Stimulated activated CD4-positive, alpha-beta T cell treated with anti-CD3 and anti-CD28 coated beads, Interleukin-4, amount 100 ng/mL, for 48 hours (primary cell): Measurements from ENCODE around the gene SLC6A18.
"Not testable (repeated sequence)": the region's sequence is repeated elsewhere in the genome, so short reads cannot be mapped to it uniquely, and the experiment has no call there.

Experiments
- DNase-seq, 2 donors: peaks; one replicate each; pipeline ENCODE4 v3.0.0-alpha.2; 2020; ENCODE audit warnings: low read depth in 2 of 2

Gene SLC6A18

DNA sequence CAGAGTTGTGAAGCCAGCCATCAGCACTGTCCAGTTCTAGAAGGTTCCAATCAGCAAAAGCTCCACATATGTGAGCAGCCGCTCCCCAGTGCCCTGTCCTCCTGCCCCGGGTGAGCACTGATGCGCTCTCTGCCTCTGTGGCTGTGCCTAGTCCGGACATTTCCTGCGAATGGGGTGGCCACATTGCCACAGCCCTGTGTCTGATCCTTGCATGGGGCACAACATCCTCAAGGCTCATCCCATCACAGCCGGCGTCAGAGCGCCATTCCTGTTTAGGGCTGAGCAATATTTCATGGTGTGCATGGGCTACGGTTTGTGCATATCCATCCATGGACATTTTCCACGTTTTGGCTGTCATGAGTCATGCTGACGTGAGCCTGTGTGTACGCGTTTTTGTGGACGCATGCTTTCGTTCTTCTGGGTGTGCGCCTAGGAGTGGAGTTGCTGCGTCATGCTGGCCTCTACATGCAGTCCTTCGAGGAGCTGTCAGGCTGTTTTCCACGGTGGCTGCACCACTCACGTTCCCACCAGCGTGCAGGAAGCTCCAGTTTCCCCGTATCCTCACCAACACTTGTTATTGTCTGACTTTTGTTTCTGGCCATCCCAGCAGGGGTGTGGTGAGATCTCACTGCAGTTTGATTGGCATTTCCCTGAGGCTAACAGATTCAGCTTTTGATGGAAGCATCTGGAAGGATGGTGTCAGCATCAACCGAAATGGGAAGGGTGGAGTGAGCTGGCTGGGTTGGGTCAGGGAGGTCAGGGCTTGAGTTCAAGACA, 9.7 kb upstream of the SLC6A18 start:
- no peak for DNase-seq

DNA sequence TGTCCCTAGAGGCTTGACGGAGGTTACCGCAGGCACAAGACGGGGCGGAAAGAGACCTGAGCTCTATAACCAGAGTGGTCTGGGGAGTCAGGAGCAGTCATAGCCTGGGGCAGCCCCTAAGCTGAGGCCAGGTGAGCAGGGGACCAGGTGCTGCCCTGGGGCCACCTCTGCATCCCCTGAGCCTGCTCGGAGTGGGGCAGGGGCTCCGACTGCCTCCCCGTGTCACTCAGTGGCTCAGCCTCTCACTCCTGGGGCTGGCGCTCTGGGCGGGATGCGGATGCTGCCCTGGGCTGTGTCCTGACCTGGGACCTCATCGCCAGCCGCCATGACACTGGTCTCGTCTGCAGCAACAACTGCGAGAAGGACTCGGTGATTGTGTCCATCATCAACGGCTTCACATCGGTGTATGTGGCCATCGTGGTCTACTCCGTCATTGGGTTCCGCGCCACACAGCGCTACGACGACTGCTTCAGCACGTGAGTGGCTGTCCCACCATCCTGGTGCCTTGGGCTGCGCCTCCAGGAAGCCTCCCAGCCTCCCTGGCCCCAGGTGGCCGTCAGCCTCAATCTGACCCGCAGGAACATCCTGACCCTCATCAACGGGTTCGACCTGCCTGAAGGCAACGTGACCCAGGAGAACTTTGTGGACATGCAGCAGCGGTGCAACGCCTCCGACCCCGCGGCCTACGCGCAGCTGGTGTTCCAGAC, 8.8 kb upstream of the SLC6A18 start:
- DNase-seq = no peak

DNA sequence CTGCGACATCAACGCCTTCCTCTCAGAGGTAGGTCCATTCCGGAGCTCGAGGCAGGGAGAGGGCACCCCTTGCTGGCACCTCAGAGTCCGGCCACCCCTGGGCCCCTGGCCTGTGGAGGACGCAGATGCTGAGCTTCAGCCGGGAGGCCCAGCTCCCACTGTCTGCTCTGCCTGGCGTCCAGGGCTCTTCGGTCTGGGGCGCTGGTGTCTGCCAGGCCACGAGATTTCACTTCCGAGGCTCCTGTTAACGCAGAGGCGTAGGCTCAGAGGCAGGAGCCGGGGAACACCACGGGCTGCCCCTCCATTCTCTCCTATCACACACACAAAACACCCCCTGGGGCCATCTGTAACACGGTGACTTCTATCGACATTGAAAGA, 8.3 kb upstream of the SLC6A18 start:
- no peak for DNase-seq

DNA sequence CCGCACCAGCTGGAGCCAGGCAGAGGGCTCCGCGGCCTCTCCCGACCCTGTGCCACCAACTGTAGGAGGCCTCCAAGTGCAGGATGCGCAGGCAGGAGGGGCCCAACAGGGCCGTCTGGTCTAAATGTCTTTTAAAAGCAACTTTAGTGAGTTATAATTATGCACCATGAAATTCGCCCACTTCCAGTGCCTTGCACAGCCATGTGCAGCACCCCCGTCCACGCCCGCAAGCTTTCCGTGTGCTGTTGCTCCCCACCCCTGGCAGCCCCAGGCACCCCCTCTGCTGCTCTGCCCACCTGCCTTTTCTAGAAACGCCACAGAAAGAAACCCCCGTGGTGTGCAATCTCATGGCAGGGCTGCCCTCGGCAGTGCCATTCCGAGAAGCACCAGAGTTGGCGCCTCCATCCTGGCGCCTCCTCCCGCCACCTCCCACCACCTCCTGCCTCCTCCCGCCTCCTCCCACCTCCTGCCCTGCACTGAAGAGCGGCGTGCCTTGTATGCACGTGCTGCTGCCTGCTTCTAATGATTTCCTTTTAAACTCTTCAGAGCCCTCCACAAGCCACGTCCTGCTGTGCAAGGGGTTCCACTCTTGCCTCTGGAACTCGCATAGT, 7.5 kb upstream of the SLC6A18 start:
- DNase-seq = no peak

DNA sequence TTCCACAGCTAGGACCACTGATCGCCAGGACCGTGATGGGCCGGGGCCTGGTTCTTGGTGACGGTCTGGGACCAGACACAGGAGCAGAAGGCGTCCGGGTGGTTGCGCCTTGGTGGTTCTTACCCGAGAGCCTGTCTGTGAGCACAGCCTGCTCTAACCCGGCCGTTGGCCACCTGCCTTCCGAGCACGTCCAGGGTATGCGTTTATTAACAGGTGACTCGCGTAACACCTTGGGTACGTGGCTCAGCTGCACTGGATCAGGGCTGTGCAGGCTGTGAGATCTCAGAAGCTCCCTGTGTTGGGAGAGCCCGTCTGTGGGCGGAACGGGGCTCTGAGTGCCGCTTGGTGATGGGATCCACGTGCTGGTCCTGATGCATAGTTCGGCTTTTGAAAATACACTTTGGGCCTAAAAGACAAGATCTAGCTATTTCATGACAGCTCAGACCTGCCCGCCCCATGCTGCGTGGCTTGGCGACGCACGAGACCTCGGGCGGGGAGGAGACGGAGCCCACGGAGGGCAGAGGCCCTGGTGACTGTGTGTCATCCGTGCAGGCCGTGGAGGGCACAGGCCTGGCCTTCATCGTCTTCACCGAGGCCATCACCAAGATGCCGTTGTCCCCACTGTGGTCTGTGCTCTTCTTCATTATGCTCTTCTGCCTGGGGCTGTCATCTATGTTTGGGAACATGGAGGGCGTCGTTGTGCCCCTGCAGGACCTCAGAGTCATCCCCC, 6.7 kb upstream of the SLC6A18 start:
- DNase-seq = no peak

DNA sequence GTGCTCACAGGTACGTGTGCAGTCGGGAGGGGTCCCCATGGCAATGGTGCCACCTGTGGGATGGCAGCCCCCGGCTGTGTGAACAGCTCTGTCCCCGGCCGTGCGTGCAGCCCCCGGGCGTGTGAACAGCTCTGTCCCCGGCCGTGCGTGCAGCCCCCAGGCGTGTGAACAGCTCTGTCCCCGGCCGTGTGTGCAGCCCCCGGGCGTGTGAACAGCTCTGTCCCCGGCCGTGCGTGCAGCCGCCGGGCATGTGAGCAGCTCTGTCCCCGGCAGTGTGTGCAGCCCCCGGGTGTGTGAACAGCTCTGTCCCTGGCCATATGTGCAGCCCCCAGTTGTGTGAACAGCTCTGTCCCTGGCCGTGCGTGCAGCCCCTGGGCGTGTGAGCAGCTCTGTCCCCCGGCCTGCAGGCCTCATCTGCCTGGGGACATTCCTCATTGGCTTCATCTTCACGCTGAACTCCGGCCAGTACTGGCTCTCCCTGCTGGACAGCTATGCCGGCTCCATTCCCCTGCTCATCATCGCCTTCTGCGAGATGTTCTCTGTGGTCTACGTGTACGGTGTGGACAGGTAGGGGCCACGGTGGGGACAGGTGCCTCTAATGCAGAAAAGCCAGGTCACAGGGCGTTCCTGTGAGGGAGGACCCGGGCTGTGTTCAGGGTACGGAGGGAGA, 5.9 kb upstream of the SLC6A18 start:
- DNase-seq = no peak

DNA sequence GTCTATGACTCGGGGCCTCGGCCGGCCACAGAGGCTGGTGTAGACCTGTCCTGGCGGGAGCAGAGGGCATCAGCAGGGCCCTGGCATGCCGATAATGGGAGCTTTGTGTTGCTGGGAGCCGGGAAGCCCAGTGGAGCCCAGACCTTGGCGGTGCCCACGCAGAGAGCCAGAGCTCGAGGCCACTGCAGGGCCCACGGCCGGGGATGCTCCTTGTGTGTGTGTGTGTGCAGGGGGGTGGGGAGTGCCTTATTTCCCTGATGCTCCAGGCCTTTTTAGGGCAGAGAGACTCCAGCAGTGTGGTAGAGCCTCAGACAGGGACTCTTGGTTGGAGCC, 5.4 kb upstream of the SLC6A18 start:
- DNase-seq = no peak

DNA sequence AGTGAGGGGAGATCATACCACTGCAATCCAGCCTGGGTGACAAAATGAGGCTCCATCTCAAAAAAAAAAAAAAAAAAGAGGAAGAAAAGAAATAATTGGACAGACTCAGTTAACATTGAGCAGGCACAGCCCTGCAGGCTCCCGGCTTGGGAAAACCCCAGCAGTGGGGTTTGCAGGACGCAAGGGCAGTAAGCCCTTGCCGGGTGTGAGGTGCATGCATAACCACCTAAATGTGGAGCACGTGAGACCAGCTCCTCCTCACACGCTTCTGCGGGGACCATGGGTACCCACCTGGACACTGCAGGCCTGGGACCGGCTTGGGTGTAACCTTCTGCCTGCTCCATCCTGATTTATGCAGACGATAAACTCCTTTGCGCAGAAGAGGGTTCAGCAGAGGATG, 4.8 kb upstream of the SLC6A18 start:
- no peak for DNase-seq

DNA sequence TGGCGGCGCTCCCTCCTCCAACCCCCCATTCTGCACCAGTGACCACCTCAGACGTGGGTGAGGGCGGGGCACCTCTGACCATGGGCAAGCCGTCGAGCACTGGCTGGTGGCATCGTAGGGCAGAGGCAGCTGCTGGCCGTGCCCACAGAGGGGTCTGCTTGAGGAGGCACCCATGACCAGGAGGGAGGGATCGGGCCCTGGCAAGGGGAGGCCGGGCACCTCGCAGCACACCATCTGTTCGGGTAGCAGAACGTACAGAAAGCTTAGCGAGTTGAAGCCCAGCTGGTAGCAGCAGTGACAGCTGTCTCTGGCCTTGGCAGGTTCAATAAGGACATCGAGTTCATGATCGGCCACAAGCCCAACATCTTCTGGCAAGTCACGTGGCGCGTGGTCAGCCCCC, 4.3 kb upstream of the SLC6A18 start:
- no peak for DNase-seq

DNA sequence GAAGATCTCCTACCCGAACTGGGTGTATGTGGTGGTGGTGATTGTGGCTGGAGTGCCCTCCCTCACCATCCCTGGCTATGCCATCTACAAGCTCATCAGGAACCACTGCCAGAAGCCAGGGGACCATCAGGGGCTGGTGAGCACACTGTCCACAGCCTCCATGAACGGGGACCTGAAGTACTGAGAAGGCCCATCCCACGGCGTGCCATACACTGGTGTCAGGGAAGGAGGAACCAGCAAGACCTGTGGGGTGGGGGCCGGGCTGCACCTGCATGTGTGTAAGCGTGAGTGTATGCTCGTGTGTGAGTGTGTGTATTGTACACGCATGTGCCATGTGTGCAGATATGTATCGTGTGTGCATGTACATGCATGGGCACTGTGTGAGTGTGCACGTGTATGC, 3.5 kb upstream of the SLC6A18 start:
- DNase-seq = no peak

DNA sequence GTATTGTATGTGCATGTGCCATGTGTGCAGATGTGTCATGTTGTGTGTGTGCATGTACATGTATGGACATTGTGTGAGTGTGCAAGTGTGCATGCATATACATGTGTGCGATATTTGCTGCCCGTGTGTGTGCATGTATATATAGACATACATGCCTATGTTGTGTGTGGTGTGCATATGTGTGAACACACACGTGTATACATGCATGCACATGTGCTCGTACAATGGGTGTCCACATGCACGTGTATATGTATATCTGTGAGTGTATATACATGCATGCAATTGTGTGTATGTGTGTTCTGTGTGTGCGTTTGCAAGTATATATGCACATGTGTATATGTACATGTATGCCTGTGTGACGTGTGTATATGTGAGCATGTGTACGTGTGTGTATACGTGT, 3.0 kb upstream of the SLC6A18 start:
- no peak for DNase-seq

DNA sequence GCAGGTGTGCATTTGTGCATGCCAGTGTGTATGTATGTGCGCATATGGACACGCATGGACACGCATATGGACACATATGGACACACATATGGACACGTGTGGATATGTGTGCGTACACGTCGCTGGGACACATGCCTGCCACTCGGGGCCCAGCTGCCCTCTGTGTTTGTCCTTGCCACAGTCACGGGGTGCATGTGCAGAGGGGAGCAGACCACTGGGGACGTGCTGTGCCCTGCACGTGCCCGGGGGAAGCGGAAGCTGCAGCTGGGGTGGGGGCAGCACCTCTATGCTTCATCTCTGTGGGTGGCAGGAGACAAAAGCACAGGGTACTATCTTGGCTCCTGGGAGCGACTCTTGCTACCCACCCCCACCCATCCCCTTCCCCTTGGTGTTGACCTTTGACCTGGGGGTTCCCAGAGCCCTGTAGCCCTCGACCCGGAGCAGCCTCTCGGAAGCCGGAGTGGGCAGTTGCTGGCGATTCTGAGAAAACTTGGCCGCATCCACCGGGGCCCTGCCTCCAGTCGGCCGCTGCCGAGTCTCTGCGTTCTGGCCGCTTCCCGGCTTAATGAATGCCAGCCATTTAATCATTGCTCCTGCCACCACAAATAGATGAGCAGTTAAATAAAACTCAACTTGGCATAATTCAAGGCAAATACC, 2.4 kb upstream of the SLC6A18 start:
- no peak for DNase-seq

DNA sequence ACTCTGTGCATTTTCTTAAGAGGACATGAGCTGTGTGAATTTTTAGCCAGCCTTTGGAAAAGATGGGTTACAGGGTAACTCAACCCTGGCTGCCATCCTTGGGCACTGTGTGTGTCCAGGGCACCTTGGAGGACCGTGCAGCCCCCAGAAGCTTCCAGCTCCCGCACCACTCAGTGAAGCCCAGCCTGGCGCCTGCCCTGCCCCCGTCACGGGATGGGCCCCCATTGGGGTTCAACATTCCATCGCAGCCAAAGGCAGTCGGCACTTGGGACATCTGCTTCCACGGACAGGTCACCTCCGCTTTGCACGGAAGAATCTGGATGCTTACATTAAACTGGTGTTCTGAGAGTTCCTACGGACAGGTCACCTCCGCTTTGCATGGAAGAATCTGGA, 1.9 kb upstream of the SLC6A18 start:
- DNase-seq = no peak

DNA sequence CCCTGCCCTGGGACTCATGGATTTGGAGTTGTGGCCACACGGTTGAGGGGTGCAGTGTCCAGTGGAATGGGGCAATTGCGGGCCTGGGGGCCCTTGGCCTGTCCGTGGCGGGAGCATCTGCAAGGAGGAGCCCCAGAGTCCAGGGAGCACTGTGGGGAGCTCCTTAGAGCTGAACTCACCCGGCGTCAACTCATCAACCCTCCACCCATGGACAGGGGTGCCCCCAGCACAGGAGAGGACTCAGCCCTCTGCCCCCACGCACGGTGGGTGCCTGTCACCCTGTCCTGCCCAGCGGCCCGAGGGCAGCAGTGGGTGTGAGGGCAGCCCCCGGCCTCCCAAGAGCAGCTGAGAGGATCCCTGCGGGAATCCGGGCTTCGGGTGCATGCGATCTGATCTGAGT, 550 bp upstream of the SLC6A18 start:
- DNase-seq = no peak

DNA sequence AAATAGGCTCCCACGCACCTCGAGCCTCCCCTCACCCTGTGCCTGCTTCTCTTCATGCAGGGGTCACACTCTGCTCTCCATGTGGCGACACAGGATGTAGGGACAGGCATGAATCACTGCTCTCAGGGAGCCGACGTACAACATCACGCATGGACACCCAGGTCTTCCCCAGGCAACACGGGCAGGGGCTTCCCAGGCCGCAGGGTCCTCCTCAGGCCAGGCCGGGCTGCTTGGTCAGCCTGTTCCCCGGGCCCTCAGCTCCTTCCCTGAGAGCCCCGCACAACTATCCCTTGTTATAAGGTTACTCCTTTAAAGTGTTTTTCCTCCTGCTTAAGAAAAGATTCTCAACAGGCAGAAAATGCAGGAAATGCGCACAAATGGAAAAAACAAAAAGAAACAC, 1.1 kb downstream of the SLC6A18 start:
- DNase-seq = no peak

DNA sequence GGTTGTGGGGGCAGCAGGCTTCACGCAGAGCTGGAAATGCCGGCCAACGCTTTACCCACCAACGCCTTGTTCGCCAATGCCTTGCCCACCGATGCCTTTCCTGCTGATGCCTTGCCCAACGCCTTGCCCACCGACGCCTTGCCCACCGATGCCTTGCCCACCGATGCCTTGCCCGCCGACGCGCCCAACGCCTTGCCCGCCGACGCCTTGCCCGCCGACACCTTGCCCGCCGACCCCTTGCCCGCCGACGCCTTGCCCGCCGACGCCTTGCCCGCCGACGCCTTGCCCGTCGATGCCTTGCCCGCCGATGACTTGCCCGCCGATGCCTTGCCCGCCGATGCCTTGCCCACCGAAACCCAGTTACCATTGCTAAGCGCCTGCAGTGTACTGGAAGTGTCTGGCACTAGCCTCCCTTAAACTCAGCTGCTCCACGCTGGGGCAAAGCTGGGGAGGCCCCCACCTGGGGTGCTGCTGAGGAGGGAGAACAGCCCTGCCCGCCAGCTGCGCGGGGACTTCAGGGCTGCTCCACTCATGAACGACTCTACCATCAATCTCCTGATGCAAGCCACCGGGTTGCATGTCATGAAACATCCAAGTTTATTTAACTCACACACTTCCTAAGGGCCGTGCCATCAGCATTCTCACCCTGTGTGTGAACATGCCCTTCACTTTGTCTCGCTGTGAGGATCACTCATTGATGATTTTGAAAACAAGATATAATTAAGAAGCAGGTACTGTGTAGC, 1.8 kb downstream of the SLC6A18 start:
- no peak for DNase-seq

DNA sequence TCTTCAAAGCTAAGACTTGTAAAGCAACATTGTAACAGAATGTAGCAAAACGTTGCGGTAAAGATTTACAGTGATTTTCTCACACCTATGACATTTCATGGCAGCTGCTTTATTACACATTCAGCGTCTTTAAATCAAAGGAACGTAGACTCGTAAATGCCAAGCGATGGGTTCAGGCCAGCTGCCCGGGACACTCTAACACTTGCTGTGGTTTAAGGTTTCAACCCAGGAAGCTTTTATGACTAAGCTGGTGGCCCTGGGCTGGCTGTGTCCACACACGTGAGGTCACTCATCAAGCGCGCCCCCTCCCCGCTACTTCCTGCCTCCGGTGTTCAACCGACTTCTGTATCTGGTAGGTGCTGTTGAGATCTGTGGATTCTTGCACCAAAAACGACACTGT, 2.5 kb downstream of the SLC6A18 start:
- DNase-seq = no peak

DNA sequence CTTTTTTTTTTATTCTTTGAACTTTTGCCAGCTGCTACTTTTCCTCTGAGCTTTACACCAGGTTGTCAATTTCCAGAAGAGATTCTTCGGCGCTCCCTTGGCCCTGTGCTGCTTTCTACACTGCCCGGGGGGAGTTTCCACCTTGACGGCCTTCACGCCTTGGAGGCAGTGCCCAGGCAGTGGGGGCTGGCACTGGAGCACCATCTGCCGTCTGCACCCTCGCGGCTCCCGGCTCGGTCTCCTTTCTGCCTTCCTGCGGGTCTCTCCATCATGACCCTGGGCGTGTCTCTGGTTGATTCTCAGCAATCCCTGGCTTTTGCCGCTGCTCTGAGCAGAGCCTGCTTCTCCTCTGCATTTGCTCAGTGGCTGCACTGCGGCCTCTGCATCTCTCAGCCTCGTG, 2.9 kb downstream of the SLC6A18 start:
- no peak for DNase-seq

DNA sequence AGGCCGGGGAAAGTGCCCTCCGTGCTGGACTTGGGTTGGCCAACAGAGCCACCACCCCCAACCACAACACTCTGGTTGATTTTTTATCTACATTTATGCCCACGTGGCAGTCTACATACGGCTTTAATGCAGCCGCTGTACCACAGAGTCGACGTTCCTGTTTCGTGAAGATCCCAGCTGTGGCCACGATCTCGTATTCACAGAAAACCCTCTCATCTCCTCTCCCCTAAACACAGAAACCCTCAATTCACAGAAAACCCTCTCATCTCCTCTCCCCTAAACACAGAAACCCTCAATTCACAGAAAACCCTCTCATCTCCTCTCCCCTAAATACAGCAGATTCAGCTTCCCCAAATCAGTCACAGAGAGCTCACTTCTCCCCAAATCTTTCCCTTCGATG, 3.8 kb downstream of the SLC6A18 start:
- DNase-seq = not testable (repeated sequence)

DNA sequence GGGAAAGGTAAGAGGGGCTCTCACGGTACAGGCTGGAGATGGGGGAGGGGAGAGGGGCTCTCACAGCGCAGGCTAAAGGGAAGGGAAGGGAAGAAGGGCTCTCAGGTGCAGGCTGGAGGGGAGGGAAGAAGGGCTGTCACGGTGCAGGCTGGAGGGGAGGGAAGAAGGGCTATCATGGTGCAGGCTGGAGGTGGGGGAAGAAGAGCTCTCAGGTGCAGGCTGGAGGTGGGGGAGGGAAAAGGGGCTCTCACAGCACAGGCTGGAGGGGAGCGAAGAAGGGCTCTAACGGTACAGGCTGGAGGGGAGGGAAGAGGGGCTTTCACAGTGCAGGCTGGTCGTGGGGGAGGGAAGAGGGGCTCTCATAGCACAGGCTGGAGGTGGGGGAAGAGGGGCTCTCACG, 4.6 kb downstream of the SLC6A18 start:
- DNase-seq = no peak

DNA sequence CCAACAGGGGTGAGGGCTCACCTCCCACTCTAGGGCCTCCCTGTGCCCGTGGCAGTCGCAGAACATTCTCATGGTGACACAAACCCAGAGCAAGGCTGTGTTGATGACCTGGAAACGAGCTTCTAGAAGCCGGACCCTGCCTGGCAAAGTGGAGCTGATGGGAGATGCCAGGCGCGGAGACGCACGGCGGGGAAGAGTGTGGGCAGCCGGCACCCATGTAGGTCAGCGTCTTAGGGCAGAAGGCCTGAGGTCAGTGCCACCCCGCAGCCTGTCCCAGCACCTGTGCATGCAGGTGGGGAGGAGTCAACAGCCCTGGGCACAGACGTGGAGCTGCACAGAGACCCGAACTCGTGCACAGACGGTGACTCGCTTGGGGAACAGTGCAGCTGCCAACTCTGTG, 5.4 kb downstream of the SLC6A18 start:
- DNase-seq = no peak
